T-helper 1 cell (primary cell): ENCODE data around the gene CIPC.

Experiments
- DNase-seq, 5 donors: peaks; one replicate each; pipeline ENCODE4 v3.0.0-alpha.2; 2012 to 2020

Gene CIPC

GRCh38 chr14:77103475-77103874 lies 5.4 kb downstream of the CIPC start:
- DNase-seq: no peak

- no peak for DNase-seq
These were observed 5.9 kb downstream of the CIPC start for GRCh38 chr14:77103951-77104350.

GRCh38 chr14:77104393-77104792 lies 6.3 kb downstream of the CIPC start:
- no peak for DNase-seq

- DNase-seq: no peak
These were observed 7.3 kb downstream of the CIPC start for GRCh38 chr14:77105145-77105939.

- DNase-seq: no peak
These were observed 8.6 kb downstream of the CIPC start for GRCh38 chr14:77106666-77107065.

- no peak for DNase-seq
These were observed 9.2 kb downstream of the CIPC start for GRCh38 chr14:77107228-77107627.

GRCh38 chr14:77108753-77109152 lies 10.7 kb downstream of the CIPC start:
- DNase-seq: no peak

- DNase-seq: no peak
These were observed 11.6 kb downstream of the CIPC start for GRCh38 chr14:77109656-77110055.

GRCh38 chr14:77110286-77110685 lies 12.2 kb downstream of the CIPC start:
- DNase-seq: no peak

- no peak for DNase-seq
These were observed 13.0 kb downstream of the CIPC start for GRCh38 chr14:77111021-77111420.

GRCh38 chr14:77113644-77114043 lies 15.6 kb downstream of the CIPC start:
- no peak for DNase-seq

GRCh38 chr14:77114609-77115008 lies 16.6 kb downstream of the CIPC start:
- no peak for DNase-seq

- no peak for DNase-seq
These were observed 18.2 kb downstream of the CIPC start for GRCh38 chr14:77116172-77116817.

GRCh38 chr14:77119851-77120250 lies 21.8 kb downstream of the CIPC start:
- DNase-seq: no peak

- peak in 3 of 5 donors; percentile 28 to 65 (median 37) for DNase-seq
These were observed 23.0 kb downstream of the CIPC start for GRCh38 chr14:77120771-77121743.

- DNase-seq: no peak
These were observed 24.6 kb downstream of the CIPC start for GRCh38 chr14:77122526-77123125.

- DNase-seq: no peak
These were observed 25.6 kb downstream of the CIPC start for GRCh38 chr14:77123381-77124325.

- DNase-seq: peak; percentile 37 to 78 (median 46)
These were observed 26.6 kb downstream of the CIPC start for GRCh38 chr14:77124345-77125280.

GRCh38 chr14:77125281-77125801 lies 27.3 kb downstream of the CIPC start:
- DNase-seq: no peak

GRCh38 chr14:77125823-77126325 lies 27.8 kb downstream of the CIPC start:
- no peak for DNase-seq
